Measurements from ENCODE around the gene HOTAIR. TPM values are rescaled to one million over a fixed set of nuclear protein-coding genes. Genes with fewer than 3 reads are reported as not detected.
A peak's percentile ranks its signal among the peaks of the same experiment; 100 is the strongest.

Gene HOTAIR
- polyA plus RNA-seq, 4 donors = 0.96 to 2.3 (median 1.8) TPM

DNA sequence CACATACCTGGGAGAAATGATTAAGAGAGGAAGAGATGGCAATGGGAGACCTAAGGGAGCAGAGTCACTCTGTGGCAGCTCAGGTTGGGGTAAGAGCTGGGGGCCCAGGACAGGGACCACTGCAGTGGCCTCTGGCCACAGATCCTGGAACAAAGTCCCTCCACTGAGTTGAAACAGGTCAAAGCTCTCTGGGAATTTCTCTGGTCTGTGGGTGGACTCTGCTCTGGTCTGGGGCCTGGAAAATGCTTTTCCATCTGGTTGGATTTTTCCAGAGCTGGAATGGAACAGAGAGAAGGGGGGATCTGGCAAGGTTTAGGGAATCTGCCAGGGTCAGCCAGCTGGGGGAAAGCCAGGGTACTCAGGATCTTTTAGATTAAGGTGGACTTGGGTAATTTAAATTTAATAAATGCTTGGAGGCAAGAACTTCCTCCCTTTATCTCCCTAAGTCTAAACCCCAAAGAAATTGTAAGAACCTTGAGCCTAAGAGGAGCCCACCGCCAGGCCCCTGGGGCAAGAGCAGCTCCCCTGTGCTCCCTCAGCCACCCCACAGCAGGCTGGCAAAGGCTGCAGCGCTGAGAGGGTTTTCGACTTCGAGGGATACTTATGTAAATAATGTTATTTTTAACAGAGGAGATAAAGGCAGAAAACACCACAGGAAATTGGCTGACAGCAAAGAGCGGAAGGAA, 13.9 kb upstream of the HOTAIR start:
- no peak for DNase-seq (ENCODE audit: low read depth in 4 of 4, low spot score in 2 of 4)

GRCh38 chr12:53987787-53988230, 13.1 kb upstream of the HOTAIR start:
- no peak for DNase-seq (ENCODE audit: low read depth in 4 of 4, low spot score in 2 of 4)

GRCh38 chr12:53986686-53987483, 12.1 kb upstream of the HOTAIR start:
- no peak for DNase-seq (ENCODE audit: low read depth in 4 of 4, low spot score in 2 of 4)

GRCh38 chr12:53985994-53986685, 11.4 kb upstream of the HOTAIR start:
- DNase-seq (ENCODE audit: low read depth in 4 of 4, low spot score in 2 of 4) = no peak

DNA sequence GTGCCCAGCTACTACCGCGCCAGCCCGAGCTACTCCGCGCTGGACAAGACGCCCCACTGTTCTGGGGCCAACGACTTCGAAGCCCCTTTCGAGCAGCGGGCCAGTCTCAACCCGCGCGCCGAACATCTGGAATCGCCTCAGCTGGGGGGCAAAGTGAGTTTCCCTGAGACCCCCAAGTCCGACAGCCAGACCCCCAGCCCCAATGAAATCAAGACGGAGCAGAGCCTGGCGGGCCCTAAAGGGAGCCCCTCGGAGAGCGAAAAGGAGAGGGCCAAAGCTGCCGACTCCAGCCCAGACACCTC, 10.9 kb upstream of the HOTAIR start:
- no peak for DNase-seq (ENCODE audit: low read depth in 4 of 4, low spot score in 2 of 4)

GRCh38 chr12:53984901-53985691, 10.3 kb upstream of the HOTAIR start, which contains the start of gene HOXC10:
Gene HOXC10 (plus strand): TSS chr12:53985146. CDS start chr12:53985260, 114 bp downstream.
- peak in 3 of 4 donors; percentile 96 to 99 (median 98) for DNase-seq (ENCODE audit: low read depth in 4 of 4, low spot score in 2 of 4)

GRCh38 chr12:53983950-53984572, 9.3 kb upstream of the HOTAIR start:
- DNase-seq (ENCODE audit: low read depth in 4 of 4, low spot score in 2 of 4) = no peak

GRCh38 chr12:53983568-53983949, 8.8 kb upstream of the HOTAIR start:
- DNase-seq (ENCODE audit: low read depth in 4 of 4, low spot score in 2 of 4) = no peak

GRCh38 chr12:53982648-53983567, 8.2 kb upstream of the HOTAIR start:
- DNase-seq (ENCODE audit: low read depth in 4 of 4, low spot score in 2 of 4) = no peak

DNA sequence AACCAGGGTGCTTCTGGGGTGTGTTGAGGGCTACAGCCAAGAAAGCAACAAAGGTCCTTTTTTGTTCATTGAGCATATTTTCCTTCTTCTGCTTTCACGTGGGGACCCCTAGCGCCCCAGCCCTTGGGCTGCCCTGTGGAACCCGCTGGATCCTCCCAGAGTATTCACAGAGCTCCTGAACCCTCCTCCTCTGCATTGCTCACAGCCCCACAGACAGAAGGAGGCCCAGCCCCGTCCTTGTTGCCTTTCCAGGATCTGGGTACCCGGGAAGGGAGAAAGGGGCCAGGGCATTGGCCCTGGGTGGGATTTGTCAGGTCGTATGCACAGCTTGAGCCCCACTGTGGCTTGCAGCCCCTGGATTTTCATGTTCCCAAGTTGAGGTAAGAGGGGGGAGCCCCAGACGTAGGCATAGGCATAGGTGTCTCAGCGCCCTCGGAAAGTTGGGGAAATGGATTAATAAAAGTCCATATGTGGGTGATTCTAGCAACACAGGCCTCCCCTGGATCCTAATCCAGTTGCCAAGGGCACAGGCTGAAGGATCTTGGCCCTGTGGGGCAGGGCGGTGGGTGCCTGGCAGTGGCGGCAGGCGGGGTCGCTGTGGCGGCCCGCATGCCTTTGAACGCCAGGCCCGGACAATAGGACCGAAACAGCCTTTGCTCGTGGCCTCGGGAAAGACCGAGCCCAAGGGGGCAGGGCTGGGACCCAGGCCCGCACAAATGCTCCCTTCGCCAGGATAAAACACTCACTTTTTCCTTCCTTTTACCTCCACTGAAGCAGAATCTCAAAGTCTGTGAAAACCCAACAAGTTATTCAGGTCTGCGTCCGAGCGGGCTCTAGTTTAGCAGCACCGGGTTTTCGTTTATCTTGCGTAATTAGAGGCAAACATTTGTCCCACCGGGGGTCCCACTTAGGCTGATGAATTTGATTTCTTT, 7.1 kb upstream of the HOTAIR start:
- DNase-seq (ENCODE audit: low read depth in 4 of 4, low spot score in 2 of 4) = peak in 1 of 4 donors; percentile 62

DNA sequence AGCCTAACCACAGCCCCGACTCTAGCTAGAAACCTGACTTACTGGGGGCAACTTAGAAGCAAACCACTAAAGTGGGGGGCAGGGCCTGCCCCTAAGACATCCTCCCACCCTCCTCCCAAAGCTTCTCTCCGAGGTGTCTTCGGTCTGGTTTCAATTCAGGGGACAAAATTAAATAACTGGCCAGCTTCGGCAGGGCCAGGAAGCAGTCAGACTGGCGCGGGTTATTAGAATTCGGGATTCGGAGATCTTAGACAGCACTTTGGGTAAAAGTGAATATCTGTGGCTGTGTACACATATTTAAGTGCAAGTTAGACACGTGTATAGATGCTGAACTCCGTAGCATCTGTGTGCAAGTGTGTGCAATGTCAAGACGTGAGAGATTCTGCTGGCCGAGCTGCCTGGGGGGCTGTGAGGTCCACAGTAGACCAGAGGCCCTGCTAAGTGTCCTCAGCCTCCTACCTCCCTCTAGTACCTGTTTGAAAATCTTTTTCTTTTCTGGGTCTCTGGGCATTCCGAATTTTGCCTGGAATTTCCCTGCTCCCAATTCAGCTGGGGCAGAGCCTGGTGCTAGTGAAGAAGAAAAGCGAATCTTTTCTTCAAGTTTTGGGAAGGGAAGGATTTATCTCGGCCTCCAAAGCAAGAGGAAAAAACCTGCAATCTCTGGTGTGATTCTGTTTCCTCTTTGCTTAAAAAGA, 6.2 kb upstream of the HOTAIR start:
- DNase-seq (ENCODE audit: low read depth in 4 of 4, low spot score in 2 of 4) = no peak

DNA sequence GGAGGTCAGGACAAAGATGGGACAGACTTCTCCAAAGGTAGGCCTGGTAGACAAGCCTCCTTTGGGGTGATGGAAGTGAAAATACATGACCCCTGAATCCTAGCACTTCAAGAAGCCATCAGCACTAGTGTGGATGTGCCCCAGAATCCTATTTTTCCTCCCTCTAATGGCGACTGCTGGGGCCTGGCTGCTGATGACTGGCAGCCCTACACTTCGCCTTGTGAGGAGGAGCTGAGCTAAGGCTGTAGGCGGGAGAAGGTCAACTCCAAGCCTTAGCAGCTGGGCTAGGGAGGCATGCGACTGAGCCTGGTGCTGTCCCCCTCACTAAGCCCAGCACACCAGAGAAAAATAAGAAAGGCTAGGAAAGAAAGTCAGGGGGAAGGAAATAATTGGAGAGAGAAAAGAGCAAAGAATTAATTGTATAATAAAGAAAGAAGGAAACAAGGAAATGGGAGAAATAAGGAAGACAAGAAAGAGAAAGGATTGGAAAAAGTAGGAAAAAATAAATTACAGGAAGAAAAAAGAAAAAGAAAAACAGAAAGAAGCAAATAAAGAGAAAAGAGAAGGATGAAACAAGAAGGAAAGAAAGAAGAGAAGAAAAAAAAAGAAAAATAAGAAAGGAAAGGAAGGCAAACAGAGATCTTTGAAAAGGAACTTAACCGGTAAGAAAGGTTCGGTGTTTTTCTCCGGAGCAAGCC, 5.5 kb upstream of the HOTAIR start:
- DNase-seq (ENCODE audit: low read depth in 4 of 4, low spot score in 2 of 4) = no peak

- DNase-seq (ENCODE audit: low read depth in 4 of 4, low spot score in 2 of 4) = no peak
Measured at GRCh38 chr12:53978477-53979356, 4.0 kb upstream of the HOTAIR start.

DNA sequence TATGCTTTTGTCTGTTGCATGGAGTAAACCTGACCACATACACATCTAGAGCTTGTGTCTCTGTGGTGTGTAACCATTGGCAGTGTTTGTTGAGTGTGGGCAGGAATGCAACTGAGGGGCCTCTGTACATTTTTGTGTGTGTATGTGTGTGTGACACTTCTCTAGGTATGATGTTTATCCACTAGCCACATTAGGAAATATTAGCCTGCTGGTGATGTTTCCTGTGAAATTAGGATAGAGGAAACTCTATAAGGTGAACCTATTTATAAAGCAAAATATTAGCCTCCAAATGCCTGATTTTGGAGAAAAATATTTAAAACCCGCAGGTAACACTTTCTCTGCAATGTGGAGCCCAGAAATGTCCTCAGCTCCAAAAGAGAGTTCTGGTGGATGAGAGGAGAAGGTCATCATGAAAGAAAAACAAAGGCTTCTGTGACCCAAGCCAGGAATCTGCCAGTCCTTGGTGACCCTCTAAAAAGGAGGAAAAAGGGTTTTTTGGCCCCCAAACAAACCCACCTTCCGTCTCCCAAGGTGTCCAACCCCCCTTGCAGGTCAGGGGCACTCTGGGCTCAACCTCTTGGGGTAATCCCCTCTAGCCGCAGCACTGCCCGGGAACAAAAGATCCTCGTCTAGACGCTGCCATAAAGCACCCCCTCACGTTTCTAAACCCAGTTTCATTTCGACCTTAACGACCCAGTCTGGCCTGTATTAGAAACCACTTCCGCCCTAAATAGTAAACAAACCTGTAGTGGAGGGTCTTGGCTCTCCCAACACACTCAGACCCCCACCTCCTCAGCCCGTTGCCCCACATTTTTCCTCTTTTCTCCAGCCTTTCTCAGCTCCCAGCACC, 3.1 kb upstream of the HOTAIR start:
- no peak for DNase-seq (ENCODE audit: low read depth in 4 of 4, low spot score in 2 of 4)
